Measurements from ENCODE around the gene AFF1.
"Not testable (repeated sequence)": the region's sequence is repeated elsewhere in the genome, so short reads cannot be mapped to it uniquely, and the experiment has no call there.

AFF1 gene

DNA sequence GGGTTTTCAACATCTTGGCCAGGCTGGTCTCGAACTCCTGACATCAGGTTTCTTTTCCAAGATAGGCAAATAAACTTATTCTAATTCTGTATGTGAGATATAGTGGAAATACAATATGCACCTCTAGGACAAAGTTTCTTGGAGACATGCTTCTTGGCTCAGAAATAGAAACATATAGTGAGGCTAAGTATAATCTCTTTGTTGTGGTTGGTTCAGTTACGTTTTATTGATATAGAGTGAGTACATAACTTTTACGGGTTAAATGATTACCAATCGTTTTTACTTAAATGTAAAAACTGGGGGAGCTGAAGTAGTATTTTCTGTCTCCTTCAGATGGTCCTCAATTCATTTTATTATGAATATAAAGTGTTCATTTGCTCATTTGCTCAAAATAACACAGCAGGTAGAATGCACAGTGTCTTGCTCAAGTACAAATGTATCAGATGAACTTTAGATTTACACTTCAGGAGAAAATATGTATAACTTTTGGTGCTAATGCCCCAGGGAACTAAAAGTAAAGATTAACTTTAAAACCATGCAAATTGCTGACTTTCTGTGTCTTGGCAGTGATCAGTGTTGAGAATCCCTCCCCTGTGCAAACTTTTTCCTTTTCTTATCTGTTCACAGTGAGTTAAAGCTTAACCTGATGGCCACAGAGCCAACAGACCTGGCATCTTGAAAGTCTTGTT, 77.6 kb downstream of the AFF1 start:
- no peak for DNase-seq

DNA sequence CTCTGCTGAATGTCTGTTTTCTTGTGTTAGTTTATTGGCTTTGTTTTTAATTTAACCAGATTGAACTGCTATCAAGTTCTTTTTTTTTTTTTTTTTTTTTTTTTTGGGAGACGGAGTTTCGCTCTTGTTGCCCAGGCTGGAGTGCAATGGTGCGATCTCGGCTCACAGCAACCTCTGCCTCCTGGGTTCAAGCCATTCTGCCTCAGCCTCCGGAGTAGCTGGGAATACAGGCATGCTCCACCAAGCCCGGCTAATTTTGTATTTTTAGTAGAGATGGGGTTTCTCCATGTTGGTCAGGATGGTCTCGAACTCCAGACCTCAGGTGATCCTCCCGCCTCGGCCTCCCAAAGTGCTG, 78.1 kb downstream of the AFF1 start:
- DNase-seq: not testable (repeated sequence)

DNA sequence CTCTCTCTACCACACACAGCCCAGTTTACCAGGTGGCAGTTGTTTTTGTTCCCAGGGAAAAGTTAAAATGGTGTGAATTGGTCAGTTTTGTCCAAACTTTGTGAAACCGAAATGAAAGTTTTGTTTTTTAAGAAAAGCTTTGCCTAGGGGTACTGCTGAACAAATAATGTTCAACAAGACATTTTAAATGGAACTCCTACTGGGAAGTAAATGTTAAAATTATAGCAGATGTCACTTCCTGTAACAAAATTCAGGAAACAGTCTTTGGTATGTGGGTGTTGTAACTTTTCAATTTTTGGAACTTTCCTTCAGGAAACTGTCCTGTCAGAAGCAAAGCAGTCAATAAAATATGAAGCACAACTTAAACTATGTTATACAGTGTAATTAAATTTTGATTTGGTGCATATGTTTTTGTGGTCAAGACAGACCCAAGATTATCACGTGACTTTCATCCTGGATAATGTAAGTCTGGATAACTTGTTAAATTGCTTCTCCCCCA, 79.5 kb downstream of the AFF1 start:
- peak in 2 of 4 experiments; percentile 53 to 55 for DNase-seq

DNA sequence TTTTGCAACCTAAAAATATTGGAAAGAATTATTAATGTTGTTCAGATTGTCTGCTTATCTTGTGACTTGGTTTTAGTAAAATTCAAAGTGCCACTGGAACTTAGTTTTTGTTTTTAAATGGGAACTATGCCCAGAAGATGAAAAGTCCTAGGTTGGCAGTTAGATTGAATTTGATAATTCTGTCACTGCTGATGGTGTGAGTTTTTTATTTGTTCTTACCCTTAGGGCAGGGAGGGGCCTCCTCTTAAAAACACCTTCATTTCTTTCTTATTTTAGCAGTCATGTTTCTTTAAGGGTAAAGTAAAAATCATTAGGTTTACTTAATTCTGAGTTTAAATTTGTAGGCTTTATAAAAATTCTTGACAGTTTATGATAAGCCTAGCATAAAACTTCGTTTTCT, 80.6 kb downstream of the AFF1 start:
- DNase-seq: no peak

DNA sequence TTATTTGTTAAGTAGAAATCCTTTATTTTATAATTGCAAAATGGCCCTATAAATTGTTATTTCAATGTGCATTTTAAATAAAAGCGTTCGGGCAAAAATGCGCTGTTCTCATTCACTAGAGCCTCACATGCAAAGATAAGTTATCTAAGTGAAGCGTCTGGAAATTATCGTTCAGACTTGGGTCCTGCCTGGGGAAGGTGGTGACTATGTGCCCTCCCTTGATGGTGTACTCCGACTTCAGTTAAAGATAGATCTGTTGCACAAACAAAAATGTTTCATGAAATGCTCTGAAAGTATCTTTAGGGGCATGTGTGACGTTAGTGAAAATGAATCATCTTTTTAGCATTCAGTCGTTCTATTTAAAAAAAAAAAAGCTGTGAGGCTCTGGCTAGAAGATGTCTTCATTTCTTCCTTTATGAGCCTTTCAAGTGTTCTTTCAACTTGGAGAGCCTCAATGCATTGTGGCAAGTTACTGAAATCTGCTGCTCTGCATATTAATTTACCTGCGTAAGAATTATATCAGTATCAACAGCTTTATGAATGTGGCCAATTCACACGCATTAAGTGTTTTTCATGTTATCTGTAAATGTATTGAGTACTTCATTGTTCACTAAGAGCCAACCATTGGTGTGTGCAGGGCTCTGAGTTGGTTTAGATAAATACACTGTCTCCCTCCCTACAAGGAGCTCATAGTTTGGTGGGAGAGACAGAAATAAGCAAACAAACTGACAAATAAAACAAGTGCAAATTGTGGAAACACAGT, 83.0 kb downstream of the AFF1 start:
- peak in 1 of 4 experiments; percentile 44 for DNase-seq

DNA sequence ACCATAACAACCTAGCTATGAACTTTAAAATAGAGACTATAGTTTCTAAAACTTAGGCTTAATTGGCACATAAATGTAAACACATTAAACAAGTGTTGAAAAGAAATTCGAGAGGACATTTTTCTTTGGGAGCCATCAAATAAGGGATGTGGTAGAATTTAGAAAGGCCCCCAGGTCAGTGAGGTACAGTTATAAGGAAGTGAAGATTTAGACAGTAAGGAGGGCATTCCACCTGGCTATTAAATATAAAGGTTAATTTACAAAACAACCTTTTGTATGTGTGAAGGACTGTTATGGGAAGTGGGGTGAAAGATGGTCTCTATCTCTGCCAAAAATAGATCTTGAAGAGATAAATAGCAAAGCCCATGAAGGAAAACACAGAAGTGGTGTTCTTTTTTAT, 83.9 kb downstream of the AFF1 start:
- DNase-seq: no peak

DNA sequence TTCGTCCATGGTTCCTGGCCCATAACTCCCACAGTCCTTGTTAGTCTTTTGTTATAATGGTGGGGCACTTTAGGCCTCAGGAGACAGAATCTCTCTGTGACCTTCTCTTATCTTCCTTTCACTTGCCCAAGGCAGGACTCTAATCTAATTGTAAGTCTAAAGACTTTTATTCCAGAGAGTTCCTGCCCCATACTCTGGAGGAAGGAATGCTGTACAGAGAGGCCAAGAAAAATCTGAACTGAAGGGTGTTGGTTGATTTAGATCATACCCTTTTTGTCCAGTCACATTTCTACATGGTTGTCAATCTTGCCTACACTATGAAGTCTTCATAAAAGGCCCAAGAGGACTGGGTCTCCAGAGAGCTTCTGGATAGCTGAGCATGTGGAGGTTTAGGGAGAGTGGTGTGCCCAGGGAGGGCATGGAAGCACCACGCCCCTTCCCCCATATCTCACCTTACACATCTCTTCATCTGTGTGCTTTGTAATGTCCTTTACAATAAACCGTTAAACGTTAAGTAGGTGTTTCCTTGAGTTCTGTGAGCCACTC, 84.5 kb downstream of the AFF1 start:
- no peak for DNase-seq

DNA sequence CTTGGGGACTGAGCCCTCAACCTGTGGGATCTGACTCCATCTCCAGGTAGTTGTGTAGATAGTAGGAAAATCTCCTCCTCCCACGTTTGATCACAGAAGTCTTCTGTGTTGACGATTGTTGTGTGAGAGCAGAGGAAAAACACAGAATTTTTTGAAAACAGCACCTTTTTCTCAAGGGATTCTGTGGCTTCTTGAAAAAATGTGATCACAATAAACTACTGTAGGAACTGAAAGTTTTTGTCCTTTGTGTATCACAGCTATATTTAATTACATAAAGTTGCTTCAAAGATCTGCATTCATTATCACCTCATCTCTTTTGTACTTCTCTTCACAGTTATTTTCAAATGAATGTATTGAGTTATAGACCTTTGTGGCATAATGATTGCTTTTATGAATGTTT, 85.1 kb downstream of the AFF1 start:
- no peak for DNase-seq

DNA sequence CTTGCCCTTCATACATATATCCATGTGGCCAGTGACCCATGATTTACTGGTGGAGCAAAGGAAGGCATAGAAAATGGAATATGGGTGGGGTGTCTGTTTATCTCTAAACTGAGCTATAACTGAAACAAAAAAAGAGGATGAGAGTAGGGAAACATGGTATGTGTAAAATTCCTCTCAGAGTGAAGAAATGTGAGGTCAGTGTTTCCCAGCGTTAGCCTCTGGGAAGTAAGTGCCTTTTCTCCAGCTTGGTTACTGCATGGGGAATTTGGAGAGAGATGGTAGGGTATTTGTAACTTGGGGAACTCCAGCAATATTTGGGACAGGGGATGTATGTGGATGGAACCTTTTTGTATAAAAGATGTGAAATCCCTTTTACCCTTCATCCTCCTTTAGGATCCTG, 89.4 kb downstream of the AFF1 start:
- no peak for DNase-seq

DNA sequence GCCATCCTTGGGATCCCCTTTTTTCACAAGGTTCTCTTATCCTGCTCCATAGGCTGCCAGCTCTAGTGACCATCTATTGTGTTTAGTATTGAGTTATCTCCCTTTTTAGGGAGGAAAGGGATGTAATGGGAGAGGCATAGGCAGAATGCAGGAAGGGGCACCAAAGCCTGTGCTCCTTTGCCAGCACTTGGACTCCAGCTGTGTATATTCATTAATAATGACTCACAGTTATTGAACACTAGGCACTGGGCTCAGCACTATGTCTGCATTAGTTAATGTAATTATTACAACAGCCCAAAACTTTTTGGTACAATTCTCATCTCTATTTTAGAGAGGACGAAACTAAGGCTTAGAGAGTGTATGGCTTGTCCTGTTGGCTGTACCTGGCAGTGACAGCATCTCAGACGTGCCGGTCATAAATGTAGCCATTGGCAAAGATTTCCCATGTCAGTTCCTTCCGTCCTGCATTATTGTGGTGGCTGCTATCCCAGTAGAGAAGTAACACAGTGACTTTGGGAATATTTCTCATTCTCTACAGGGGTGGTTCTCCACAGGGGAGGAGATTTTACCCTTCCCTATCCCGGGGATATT, 90.3 kb downstream of the AFF1 start:
- no peak for DNase-seq

DNA sequence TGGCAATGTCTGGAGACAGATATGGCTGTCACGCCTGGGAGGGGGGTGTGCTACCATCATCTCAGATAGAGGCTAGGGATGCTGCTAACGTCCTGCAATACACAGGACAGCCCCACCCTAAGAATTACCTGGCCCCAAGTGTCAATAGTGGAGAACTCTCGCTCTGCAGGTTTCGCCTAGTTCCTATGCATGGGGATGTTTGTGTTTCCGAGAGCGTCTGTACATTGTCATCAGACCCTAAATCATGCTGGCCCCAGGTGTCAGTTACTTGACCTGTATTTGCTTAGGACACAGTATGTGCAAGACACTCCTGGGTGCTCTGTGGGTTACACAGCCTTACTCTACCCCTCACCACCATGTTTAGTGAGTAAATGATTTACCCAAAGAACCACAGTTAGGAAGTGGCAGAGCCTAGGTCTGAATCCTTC, 90.8 kb downstream of the AFF1 start:
- no peak for DNase-seq

DNA sequence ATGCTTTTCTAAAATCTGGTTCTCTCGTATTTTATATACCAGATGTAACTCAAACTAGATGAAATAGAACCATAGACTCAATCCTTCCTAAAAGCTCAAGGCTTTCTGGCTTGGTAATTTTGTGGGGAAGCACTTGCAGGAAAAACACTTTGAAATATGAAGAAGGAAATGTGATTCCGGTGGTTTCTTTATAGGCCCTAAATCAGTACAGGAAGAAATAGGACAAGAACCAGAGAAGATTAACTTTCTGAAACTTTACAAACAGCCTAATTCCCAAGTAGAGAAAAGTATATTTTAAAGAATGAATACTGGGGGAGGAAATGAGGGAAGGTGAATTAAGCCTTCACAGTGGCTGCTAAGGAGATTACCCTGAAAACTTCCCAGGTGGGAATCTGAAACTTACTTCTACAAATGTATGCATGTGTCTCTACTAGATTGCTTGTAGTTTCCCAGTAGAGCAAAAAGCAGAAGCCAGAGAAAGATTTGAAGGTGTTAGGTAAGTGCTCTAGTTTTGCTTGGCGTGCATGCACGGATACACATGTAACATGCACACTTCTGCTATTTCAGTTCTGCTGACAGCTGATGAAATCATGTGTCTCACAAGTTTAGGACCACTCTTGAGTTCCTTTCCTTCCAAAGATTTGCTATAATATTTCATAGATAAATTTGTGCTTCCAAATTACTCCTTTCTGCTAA, 92.1 kb downstream of the AFF1 start:
- DNase-seq: peak; percentile 49 to 84 (median 70)

DNA sequence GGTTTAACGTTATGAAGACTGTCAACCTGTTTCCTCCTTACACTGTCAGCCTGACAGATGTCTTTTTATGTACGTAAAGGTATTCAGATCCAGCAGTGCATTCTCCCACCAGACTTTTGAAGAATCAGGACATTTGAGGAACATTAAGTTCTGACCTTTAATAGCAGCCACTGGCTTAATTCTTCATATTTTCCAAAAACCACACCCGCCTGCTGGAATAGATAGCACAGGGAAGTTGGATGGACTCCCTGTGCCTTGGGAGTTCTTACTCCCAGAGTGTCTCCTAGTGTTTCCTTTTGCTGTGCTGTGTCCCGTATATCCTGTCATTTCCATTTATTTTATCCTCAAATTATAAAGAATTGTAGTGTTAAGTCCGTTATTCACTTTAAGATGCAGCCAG, 94.5 kb downstream of the AFF1 start:
- DNase-seq: no peak

DNA sequence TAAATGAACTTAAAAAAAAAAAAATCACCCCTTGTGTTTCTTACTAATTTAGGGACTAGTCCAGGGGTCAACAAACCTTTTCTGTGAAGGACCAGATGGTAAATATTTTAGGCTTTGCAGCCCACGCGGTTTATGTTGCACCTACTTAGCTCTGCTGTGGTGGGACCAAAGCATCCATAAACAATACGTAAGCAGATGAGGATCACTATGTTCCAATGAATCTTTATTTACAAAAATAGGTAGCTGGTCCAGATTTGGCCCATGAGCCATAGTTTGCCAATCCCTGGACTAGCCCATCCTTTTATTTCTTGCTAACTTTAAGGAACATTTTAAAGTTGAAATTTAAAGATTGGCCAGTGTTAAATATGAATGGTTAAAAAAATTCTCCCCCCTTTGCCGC, 95.3 kb downstream of the AFF1 start:
- no peak for DNase-seq

DNA sequence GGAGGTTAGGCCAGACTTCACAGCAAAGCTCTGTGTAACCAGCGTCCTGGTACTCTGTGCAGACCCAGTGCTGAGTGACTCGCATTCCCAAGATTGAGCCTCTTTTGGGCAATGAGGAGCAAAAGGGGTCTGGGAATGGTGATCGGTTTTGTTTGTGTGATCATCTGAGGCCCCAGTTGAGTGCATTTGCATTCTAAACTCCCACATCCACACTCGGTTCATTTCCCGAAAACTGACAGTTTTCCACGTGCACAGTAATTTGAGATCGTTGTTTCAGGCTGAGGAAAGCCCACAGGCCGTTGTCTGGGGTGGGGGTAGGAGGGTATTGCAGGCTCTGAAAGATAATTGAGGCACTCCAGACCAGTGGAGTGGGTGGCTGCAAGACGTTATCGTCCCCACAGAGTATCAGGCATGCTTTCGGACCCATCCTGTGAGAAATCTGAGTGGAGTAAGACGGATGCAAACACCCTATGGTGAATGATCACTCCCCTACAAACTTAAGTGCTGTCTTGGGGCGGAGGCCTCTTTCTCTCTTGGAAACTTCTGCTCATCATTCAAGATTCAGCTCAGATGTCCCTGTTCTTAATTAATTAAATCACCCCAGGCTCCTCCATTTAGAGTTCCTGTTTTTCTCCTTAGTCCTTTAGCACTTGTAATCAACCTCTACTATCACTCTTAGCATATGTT, 96.1 kb downstream of the AFF1 start:
- no peak for DNase-seq

DNA sequence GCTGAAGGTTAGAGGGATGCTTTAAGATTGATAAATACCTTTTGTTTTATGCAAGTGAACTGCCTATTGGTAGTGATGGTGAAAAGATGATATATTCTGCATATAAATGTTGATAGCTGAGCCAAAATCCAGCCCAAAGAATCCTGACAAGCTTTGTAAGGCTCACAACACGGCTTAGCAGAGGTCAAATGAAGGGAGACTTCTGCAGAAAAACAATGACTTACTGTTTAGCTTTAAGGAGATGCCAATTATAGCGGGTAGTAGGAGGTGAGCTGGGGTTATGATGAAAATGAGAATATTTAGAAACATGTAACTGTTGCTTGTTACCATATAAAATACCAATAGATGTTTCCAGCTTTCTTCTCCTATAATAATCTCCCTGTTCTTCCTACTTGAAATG, 97.1 kb downstream of the AFF1 start:
- DNase-seq: no peak

DNA sequence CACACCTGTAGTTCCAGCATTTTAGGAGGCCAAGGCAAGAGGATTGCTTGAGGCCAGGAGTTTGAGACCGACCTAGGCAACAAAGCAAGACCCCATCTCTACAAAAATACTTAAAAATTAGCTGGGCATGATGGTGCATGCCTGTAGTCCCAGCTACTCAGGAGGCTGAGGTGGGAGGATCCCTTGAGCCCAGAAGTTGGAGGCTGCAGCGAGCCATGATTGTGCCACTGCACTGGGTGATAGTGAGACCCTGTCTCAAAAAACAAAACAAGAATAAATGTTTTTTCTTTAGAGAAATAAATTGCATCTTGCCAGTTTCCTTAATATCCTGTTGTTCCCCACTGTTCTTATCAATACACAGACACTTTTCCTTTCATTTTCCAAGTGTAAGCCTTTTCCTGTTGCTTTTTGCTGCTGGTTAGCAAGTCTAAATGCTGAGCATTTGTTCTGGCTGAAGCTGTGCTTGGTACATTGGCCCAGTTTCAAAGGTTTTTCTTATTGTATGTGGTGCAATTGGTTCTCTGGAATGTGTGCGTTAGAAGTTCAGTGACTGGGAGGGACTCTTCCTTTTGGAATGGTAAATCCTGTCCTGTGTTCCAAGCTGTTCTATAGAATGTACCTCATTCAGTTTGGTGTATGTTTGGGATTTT, 98.2 kb downstream of the AFF1 start:
- DNase-seq: no peak

DNA sequence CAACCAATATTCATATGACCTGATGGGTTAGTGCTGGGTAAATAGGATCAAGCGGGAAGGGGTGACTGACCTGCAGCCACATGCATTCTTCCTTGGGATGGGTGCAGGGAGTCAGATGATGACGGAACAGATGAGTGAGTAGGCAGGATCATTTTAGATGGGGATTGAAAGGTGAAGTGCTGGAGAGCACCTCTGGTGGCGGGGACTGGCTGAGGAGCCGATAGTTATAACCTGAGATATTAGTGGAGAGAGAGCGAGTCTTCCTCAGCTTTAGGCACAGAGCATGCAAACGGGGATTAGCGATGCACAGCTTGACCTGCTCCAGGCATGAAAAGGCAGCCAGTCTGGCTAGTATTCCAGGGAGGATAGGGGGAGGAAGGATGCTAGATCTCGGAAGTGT, 99.1 kb downstream of the AFF1 start:
- no peak for DNase-seq

DNA sequence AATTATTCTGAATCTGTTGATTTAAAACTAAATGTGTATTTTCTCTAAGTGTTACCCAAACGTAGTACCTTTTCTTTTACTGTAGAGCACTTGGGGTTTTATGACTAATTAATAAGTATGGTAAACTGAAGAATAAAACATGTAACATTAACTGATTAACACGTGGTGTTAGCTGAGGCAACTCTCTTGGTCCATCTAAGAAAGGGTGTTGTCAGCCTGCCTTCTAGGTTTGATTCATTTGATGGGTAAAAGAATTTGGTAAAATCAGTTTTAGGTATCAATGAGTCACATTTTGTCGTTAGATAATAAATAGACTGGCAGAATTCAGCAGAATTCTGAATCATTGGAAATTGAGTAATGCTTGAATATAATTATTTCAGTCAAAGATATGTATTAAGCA, 99.7 kb downstream of the AFF1 start:
- no peak for DNase-seq

DNA sequence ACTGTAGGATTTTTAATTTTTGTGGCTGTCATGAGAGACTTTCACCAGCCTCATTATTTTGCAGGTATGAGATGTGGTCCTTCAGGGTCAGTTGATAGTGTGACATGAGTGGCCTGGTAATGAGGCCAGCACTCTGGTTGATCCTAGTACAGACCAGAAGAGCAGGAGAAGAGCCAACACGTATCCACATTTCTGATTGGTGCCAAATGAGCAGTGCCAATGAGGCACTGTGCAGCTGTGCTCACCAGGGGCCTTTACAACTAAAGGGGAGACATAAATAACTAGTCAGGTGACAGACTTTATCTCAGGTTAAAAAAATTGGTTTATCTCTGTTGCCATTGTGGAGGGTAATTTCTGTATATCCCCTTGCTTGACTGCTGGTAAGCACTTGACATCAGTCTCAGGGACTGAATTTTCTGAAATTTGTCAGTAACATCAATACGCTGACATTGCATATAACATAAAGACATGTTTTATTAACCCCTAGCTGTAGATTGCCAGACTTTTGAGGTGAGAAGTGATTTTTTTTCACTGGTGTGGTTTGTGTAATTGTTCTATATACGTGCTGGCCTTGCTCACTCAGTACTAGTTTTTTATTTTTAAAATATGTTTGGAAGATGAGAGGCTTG, 101.2 kb downstream of the AFF1 start:
- DNase-seq: no peak

DNA sequence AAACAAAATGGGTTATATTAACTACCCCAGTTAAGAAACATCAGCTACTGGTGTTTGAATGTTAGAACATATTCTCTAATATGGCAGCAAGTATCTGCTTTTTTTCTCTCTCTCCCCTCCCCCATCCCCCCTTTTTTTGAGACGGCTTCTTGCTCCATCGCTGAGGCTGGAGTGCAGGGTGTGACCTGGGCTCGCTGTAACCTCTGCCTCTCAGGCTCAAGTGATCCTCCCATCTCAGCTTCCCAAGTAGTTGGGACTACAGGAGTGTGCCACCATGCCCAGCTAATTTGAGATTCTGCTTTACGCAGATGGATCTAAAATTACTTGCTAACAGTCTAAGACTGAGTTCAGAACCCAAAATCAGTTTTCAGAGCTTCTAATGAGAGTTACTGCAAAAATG, 101.9 kb downstream of the AFF1 start:
- DNase-seq: no peak
